GM19467 (cell line): ENCODE results near the gene SLC4A3.

Experiments
- ATAC-seq: cut with Tn5 transposase; IDR thresholded peaks from one replicate; pipeline ENCODE4 v1.9.1; 2021; ENCODE audit warnings: mild to moderate bottlenecking, moderate library complexity; ENCODE audit not compliant: unreplicated experiment

SLC4A3 gene

DNA sequence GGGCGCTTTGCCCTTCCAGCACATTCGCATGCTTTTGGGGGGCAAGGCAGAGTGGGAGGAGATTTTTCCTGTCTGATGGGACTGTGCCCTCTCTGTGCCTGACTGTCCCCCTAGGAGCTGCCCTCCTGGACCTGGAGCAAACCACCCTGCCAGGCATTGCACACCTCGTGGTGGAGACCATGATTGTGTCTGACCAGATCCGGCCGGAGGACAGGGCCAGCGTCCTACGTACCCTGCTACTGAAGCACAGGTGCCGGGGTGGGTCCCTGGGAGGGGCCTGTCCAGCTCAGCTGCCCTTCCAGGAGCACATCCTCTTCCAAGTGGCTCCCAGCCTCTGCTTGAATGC is 5.3 kb downstream of the SLC4A3 start:
- no peak for ATAC-seq

DNA sequence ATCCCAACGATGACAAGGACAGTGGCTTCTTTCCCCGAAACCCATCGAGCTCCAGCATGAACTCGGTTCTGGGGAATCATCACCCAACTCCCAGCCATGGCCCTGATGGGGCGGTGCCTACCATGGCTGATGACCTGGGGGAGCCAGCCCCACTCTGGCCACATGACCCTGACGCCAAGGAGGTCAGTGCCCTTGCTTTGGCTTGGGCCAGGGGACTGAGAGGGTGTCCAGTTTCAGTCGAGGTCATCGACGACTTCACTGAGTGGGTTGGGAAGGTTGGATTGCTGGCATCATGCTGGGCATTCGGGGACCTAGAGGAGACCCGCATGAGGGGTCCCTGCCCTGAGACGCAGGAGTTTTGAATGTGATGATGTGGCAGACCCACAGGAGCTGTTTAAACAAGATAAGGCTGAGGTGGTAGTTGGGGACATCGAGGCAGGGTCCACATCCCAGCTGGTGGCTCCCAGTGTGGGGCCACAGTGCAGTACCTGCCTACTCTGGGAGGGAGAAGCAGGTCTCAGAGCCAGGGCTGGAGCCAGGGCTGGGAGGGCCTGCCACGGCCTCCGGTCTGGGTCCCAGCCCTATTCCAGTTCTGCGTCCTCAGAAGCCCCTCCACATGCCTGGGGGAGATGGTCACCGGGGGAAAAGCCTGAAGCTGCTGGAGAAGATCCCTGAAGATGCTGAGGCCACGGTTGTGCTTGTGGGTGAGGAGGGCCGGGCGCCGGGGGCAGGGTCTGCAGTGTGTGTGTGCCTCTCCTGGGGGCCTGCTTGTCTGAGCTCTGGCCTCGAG is 6.0 kb downstream of the SLC4A3 start:
- ATAC-seq, result no peak

DNA sequence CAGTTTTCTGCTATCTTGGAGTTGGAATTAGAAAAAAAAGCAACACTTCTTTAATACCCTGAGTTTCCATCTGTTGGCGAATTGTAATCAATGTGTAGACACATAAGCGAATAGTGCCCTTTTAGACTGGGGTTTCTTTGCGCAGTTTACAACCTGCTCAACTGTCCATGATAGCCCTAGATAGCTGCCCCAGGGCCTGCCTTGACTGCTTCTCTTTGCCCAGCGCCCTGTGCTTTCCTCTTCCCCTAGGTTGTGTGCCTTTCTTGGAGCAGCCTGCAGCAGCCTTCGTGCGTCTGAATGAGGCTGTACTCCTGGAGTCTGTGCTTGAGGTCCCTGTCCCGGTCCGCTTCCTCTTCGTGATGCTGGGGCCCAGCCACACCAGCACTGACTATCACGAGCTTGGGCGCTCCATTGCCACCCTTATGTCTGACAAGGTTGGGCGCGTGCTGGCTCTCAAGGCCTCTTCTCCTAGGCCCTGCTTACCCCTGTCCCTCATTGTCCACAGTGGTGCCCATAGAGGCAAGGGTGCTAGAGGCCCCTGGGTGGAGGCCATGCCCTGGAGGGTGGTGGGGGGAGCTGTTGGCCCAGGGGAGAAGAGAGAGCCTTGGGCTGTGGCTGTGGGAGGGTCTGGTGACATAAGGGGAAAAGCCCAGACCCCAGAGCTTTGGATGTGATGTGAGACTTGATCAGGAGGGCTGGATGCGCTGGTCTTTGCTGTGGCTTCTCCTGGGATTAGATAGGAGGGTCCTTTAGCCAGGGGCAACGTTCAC is 6.9 kb downstream of the SLC4A3 start:
- ATAC-seq, result no peak

DNA sequence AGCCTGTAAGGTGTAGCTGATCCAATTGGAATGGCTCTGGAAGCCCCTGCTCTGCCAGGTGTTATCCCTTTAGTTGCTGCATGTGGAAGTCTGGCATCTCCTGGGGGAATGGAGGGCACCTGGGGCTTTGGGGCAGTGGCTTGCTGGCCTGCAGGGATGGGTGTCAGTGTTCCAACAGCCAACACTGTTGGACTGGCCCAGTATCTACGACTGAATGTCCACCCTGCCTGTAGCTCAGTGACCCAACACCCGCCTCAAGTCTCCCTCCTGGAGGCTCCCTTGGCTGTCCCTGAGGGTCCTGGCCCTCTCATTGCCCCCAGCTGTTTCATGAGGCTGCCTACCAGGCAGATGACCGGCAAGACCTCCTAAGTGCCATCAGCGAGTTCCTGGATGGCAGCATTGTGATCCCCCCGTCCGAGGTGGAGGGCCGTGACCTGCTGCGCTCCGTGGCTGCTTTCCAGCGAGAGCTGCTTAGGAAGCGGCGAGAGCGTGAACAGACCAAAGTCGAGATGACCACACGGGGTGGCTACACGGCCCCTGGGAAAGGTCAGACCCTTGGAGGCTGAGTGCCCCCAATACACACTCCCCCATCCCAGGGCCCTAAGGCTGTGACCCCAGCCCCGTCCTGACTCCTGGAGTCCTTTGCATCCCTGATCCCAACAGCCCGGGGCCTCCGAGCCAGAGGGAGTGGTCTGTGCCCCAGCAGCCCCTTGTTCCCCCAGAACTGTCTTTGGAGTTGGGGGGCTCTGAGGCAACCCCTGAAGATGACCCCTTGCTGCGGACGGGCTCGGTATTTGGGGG is 7.7 kb downstream of the SLC4A3 start:
- no peak for ATAC-seq

DNA sequence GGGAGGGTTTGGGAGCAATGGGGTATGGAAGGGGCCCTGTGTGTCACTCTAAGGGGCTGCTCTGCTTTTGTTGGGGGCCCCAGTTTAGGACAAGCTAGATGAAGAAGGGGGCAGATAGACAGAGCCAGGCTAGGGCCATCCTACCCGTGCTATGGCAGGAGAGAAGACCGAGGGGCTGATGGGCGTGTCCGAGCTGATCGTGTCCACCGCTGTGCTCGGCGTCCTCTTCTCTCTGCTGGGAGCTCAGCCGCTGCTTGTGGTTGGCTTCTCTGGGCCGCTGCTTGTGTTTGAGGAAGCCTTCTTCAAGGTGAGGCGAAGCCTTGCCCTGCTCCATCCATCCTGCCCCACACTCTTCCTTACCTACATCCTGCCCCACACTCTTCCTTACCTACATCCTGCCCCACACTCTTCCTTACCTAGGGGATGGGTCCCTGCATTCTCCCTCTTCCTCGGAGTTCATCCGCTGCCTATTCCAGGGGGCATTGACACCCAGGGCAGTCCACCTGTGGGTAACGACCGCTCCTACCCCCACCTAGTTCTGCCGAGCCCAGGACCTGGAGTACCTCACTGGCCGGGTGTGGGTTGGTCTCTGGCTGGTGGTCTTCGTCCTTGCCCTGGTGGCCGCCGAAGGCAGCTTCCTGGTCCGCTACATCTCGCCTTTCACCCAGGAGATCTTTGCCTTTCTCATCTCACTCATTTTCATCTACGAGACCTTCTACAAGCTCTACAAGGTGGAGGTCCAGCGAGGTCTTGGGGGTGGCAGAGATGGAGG is 8.9 kb downstream of the SLC4A3 start:
- ATAC-seq, result no peak

DNA sequence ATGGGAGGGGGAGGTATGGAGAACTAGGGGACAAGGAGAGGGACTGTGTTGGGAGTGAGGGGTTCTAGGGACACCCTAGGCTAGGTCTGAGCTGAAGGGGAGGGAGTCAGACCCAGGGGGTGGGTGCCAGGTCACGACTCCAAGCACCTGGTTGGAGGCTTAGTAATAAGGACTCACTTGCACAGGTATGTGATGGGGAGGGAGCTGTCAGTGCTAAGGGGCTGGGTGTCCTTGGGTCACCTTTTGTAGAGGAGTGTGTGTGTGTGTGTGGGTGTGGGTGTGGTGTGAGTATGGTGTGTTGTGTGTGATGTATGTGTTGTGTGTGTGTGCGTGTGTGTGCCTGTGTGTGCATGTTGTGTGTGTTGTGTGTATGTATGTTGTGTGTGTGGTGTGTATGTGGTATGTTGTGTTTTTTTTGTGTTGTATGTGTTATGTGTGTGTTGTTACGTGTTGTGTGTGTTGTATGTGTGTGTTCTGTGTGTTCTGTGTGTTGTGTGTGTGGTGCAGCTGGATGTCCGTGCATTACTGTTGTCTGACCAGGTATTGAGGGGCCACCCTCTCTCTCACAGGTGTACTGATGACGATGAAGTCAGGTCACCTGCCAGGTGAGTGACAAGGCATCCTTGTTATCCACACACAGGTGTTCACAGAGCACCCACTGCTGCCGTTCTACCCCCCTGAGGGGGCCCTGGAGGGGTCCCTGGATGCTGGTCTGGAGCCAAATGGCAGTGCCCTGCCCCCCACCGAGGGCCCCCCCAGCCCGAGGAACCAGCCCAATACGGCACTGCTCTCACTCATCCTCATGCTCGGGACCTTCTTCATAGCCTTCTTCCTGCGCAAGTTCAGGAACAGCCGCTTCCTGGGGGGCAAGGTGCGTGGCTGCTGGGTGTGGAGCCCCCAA is 9.8 kb downstream of the SLC4A3 start:
- no peak for ATAC-seq

DNA sequence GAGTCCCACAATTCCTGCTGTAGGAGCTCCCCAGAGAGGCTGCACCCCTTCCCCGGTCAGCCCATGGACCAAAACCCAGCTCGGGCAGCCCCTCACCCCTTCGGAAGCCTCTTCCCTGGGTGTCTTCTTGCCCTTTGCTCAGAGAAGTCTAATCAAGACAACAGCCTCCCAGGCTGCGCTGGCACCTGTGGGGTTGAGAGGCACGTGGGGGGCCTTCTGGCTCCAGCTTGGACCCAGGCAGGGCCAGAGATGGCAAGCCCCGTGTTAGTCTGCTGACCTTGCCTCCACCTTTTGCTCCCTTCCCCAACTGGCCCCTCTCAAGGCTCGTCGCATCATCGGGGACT is 10.4 kb downstream of the SLC4A3 start:
- no peak for ATAC-seq

DNA sequence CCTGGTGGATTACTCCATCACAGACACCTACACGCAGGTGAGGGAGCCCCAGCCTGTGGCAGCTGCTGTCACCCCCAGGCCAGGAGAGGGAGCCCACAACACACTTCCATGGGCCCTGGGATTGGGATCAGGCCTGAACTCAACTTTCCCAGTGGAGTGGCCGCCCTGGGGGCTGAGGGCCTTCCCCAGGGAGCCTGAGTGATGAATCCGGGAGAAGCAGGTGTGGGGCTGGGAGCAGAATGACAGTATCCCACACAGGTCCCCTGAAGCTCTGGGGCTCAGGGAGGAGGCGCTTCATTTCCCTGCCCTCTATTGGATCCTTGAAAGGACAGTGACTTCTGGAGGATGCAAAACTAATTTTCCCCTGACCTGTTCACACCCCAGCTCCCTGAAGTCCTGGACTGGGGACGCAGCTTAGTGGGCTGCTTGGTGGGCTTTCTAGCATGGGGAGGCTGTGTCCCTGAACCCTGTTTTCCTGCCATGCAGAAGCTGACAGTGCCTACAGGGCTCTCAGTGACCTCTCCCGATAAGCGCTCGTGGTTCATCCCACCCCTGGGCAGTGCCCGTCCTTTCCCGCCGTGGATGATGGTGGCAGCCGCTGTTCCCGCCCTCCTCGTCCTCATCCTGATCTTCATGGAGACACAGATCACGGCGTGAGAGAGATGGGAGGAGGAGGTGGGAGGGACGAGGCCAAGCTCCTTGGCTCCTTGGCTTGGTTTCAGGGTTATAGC is 11.0 kb downstream of the SLC4A3 start:
- ATAC-seq, result no peak

DNA sequence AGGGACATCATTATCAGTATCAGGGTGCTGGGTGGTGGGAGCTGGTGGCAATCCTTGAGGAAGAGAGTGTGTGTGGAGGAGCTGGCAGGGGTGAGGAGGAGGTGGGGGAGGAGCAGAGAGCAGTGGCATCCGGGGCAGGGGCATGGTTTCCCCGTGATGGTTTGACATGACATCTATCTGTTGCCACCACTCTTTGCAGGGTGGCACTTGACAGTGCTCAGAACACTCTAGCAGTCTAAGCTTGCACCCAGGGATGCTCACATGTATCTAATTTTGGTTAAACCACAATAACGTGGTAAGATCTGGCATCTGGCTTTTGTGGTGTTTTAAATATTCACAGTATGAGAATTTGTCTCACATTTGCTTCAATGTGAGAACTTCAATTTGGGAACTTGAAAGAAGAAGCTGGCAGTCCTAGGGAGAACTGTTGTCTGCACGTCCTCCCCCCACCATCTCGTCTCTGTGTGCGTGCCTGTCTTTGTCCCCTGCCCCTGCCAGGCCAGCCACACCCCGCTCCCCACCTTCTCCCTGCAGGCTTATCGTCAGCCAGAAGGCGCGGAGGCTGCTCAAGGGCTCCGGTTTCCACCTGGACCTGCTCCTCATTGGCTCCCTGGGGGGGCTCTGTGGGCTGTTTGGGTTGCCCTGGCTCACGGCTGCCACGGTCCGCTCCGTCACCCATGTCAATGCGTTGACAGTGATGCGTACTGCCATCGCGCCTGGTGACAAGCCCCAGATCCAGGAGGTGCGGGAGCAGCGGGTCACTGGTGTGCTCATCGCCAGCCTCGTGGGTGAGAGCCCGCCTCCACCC is 11.7 kb downstream of the SLC4A3 start:
- no peak for ATAC-seq

DNA sequence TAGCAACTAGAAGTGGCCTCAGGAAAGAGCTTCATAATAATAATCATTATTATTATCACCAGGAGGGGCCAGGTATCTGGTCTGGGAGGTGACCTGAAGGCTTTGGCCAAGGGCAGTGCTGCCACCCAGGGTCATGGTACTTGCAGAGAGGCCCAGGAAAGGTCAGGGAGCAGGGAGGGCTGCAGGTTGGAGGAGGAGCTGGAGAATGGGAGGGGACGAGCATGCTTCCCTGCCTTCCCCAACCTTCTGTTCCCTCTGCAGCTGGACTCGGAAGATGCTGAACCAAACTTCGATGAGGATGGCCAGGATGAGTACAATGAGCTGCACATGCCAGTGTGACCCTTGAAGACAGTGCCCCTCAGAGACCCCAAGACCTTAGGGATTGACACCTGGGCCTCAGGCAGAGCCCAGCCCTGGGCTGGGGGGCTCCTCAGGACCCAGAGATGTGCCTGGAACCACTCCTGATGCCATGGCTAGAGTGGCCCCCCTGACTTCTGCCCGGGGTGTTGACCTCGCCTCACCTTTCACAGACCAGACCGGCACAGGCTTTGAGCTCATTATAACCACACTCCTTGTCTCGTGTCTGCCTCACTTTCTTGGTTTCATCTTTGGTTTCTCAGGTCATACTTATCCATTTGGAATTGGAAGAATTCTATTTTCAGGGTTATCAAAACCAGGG is 14.1 kb downstream of the SLC4A3 start:
- no peak for ATAC-seq

DNA sequence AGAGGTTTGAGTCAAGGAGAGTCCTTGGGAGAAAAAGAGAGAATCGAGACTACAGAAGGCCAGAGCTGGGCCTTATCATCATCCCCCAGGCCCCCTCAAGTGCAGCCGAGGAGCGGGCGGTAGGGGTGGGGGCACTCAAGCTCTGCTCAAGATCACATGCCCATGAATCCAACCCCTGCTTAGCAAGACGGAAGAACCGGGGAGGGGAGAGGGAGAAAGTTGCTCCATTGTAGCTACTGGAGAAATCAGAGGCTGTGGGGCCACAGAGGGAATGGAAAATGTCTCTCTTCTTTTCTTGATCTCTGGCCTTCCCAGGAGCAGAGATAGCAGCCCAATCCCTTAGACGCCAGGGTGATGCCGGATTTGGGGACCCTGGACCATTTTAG is 14.6 kb downstream of the SLC4A3 start:
- no peak for ATAC-seq

DNA sequence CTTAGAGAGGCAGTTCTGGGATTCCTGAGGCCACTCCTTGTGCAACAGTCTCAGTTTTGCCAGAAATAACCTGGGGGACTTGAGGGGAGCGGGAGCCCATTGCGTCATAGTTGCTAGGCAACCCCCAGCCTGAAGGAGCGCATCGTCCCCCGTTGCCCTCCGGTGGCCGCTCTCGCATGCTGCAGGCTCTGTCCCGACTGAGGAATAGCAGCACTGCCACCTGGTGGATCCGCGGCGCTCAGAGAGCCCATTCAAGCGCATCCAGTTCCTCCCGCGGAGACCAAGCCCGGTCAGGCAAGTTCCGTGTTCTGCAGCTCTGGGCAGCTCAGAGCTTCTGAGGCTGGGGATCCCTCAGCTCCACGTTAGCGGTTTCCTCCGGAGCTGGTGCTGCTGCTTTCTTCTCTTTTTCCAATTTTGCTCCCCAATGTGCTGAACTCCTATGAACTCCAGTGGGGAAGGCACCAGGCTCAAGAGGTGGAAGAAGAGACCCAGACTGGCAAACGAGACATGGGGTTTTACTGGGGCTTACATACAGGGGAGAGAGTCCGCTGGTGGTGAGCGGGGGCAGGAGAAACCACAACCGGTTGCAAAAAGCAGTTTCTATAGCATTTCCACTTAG is 15.1 kb downstream of the SLC4A3 start:
- ATAC-seq, result peak; percentile 98

DNA sequence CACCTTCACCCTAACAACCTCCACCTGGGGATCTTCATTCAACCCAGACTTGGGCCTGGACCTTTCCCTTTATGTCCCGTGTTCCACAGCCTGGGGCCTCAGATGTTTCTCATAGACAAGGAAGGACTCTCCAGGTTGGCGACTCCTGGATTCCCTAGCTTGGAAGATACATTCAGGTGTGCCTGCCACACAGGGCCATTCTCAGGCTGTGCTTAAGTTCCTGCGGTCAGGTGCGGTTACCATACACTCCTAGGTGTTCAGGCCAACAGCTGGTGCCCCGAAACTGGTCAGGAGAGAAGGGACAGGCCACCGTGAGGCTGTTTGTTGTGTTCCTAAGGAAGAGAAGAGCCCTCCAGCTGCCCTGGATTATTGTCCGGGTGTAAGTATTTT is 15.6 kb downstream of the SLC4A3 start:
- ATAC-seq, result no peak

DNA sequence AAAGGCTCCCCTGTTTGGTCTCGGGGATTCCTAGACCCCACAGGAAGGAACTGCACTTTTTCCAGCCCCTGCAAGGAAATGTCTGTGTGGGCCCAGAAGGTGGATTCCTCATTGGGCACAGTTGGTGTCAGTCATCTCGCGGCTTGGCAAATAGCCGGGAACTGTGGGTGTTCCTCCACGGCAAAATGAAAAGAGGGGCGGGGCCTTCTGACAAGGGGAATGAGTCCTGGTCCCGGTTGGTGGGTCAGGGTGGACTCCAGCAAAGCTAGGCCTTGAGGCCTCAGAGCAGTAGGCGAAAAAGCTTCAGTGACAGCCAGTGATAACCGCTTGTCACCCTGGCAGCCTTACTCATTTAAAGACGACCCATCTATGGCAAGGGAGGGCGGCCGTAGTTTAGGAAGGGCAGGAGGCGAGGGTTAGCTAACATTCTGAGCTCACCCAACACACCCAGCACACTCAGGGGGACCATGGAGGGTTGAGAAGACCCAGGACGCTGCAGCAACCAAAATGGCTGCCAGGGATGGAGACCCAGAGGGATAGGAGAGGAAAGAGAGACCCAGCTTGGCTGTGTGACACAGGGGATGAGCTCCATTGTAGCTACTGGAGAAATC is 16.5 kb downstream of the SLC4A3 start:
- ATAC-seq, result no peak

DNA sequence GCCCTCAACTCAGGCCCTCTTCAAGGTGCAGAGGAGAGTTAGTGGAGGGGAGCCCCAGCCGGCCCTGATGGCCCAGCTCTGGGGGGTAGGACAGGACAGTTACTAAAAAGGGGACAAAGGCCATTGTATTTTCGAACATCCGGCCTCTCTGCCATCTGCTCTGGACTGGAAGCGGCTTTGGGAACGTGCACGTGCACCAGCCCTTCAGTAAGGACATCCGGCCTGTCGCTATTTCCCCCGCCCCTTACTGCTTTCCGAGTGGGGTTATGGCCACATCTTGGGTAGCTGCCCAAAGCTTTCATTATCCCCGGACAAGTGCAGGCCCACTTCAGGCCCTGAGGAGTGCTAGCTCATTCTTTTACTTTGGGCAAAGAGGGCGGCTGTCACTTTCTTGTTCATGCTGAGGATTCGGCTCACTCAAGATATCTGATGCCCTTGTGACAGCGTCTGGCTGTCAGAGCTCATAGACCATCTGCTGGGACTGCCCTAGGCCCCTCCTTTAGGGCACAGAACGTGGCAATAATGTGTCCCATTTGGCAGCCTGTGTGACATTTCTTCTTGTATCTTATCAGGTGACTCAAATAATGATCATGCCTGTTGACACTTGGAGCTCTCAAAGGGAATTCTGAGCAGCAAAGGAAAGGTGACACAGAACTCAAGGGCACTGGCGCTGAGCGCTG is 17.5 kb downstream of the SLC4A3 start:
- ATAC-seq, result no peak

DNA sequence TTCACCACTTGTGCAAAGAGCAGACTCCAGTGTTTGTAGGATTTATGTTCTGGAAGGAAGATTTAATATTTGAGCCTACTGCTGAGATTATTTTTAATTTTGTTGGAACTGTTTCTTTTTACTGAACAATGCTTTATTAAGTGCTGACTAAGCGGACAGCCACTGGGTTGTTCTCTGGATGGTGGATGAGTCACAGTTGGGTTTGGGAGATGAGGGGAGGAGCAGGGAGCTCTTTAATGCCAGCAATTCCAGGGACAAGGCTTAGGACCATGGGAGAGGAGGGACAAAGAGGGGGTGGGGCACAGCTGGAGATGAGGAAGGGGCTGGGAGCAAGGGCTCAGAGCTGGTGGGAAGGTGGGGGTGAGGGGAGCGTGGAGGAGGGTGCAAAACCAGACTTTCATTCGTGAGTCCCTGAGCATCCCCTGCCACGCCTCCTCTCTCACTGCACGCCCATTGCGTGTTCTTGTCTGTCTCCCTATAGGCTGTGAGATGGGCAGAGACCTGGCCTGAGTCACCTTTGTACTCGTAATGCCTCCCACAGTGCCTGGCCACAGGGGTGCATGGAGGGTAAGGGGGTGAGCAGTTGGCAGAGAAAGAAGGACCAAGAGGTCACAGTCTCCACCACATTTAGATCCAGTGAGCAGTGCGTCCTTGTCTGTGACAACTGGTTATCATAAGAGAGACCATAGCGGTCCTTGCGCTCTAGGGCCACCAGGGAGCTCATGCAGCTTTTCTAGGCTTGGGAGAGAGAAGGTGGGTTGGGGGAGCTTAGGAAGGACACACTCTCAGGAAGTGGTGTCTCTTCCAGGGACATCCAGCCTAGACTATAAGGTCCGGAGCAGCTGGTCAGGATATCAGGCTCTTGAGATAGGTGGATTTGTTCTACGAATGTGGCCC is 18.4 kb downstream of the SLC4A3 start:
- ATAC-seq, result no peak
